ENCODE data around the gene HFM1.

Gene HFM1

GRCh38 chr1:91243171-91243570 is 161.5 kb downstream of the HFM1 start:
- DNase-seq, result no peak

- DNase-seq, result no peak
Measured at GRCh38 chr1:91234181-91234580, 170.5 kb downstream of the HFM1 start.

- DNase-seq, result no peak
Measured at GRCh38 chr1:91226741-91227140, 177.9 kb downstream of the HFM1 start.

GRCh38 chr1:91224878-91225277 is 179.8 kb downstream of the HFM1 start:
- no peak for DNase-seq

- no peak for DNase-seq
Measured at GRCh38 chr1:91221017-91221416, 183.6 kb downstream of the HFM1 start.

GRCh38 chr1:91217911-91218310 is 186.7 kb downstream of the HFM1 start:
- DNase-seq, result no peak
